ENCODE measurements around the gene MDN1.

The MDN1 gene

DNA sequence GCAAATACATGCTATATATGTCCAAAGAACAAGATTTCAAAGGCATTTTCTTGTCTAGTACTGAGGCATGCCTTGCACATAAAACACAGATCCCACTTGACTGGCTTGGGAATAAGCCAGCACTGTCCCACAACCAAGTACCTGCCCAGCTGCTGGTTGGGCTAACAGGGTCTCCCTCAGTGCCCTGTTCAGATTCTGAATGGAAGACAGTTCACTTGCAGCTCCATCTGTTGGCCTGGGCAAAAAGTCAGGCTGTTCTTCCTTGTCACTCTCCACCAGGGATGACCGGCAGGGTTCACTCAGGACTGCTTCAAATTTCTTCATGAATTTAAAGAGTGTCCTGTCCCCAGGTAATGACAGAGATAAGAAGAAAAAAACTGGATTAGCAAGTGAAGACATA, 136.6 kb downstream of the MDN1 start:
- TF ChIP-seq, protein P1, sequence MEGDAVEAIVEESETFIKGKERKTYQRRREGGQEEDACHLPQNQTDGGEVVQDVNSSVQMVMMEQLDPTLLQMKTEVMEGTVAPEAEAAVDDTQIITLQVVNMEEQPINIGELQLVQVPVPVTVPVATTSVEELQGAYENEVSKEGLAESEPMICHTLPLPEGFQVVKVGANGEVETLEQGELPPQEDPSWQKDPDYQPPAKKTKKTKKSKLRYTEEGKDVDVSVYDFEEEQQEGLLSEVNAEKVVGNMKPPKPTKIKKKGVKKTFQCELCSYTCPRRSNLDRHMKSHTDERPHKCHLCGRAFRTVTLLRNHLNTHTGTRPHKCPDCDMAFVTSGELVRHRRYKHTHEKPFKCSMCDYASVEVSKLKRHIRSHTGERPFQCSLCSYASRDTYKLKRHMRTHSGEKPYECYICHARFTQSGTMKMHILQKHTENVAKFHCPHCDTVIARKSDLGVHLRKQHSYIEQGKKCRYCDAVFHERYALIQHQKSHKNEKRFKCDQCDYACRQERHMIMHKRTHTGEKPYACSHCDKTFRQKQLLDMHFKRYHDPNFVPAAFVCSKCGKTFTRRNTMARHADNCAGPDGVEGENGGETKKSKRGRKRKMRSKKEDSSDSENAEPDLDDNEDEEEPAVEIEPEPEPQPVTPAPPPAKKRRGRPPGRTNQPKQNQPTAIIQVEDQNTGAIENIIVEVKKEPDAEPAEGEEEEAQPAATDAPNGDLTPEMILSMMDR (IDR thresholded peaks at IDR 0.05; ENCODE audit: low read depth, low read length): no peak
- no peak overlapping the region for H3K4me3 ChIP-seq (ENCODE audit: low read depth, low read length)

DNA sequence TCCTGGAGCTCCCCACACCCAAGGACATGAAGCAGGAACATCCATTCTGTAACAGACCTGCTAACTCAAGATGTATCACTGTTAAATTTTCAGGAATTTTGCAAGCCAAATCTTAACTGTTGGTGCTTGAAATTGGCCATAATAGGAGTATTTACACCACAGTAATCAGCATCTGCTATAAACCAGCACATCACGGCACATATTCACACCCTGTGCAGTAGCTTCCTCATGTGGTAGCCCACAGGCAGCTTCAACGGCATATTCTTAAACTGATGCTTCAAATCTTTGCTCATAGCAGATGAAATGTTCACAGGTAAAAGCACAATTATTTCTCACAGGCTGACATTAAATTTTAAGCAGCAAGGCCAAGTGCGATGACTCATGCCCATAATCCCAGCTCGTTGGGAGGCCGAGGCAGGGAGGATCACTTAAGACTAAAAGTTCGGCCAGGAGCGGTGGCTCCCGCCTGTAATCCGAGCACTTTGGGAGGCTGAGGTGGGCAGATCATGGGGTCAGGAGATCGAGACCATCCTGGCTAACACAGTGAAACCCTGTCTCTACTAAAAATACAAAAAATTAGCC, 137.5 kb downstream of the MDN1 start:
- H3K4me3 ChIP-seq (ENCODE audit: low read depth, low read length): no peak overlapping the region
- TF ChIP-seq, protein P1 (IDR thresholded peaks at IDR 0.05; ENCODE audit: low read depth, low read length): no peak

DNA sequence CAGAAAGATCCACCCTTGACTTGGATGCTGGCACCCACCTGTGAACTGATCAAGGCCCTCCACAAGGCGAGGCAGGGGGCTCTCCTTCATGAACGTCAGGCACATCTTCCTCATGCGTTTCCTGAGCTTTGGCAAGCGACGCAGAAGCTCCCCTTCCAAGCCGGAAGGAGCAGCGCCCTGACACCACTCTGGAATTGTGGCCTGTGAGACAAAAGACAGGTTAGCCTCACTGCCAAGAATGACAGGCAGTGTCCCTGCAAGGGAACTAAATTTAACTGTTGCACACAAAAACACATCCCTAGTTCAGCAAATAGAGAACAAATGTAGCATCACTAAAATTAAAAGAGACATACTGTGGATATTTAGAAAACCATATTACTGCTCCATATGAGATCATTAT, 139.0 kb downstream of the MDN1 start:
- H3K4me3 ChIP-seq (ENCODE audit: low read depth, low read length): no peak overlapping the region
- TF ChIP-seq, protein P1 (IDR thresholded peaks at IDR 0.05; ENCODE audit: low read depth, low read length): no peak

DNA sequence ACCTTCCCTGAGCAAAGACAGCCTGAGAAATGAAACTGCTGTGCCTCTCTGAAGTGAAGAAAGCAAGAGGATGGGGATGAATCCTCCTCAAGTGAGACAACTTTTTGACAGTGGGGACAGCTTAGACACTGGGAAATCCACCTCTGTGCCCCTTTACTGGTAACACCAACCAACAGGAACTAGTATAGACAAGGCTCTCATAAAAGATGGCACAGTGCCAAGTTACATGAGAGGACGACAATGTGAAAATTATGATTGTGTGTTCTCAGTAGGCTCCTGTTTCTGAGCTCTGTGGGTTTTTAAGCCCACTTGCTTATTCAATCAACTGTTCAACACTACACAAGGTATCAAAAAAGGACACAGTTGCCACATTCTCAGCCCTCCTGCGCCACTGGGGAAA, 139.4 kb downstream of the MDN1 start:
- no peak overlapping the region for H3K4me3 ChIP-seq (ENCODE audit: low read depth, low read length)
- TF ChIP-seq, protein P1 (IDR thresholded peaks at IDR 0.05; ENCODE audit: low read depth, low read length): no peak

DNA sequence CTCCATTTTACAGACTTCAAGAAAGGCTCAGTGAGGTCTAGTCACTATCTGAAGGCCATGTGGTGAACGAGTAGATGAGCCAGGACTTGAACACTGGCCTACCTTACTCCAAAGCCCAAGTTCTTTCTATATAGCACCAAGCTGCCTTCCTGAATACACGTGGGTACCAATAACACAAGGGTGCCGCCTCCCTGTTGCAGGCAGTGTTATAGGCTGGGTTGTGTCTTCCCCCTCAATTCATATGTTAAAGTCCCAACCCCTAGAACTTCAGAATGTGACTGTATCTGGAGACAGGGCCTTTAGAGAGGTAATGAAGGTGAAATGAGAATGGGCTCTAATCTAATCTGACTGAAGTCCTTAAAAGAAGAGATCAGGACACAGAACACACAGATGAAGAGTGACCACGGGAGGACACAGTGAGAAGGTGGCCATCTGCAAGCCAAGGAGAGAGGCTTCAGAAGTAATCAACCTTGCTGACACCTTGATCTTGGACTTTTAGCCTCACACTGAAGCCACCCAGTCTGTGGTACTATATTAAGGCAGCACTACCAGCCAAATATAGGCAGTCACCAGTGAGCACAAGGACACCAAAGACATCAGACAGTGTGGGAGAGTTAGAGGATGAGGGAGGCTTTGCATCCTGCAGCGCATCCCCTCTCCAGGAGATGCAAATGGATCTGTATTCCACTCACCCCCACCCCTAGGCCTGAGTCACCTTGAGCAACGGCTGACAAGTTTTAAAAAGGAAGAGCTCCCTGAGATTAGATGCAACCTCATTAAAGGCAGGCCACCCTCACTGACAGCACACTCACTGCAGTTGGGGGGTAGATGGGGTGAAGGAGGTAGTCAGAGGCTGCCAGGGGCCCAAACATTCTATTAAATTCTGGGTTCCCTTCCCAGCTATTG, 140.1 kb downstream of the MDN1 start:
- H3K4me3 ChIP-seq (ENCODE audit: low read depth, low read length): no peak overlapping the region
- TF ChIP-seq, protein P1 (IDR thresholded peaks at IDR 0.05; ENCODE audit: low read depth, low read length): no peak

DNA sequence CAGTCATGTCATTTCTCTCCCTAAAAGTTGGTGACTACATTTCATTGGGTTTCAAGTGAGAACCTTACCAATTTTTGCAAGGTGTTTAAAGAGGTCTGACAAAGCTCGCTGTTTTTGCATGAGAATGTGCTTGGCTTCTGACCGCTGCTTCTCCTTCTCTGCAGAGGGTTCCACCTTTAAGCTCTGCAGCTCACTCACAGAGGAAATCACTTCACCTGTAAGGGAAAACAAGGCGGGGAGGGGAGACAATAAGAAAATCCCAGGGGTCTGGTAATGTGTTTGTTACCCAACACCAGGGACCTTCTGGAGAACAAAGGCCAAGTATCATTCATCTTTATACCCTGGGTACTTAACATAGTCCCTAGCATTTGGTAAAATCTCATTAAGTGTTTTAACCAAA, 141.1 kb downstream of the MDN1 start:
- TF ChIP-seq, protein P1 (IDR thresholded peaks at IDR 0.05; ENCODE audit: low read depth, low read length): no peak
- no peak overlapping the region for H3K4me3 ChIP-seq (ENCODE audit: low read depth, low read length)

Data from WI38 (cell line).